Measurements from ENCODE around the gene LMBR1.
"Not testable (repeated sequence)": the region's sequence is repeated elsewhere in the genome, so short reads cannot be mapped to it uniquely, and the experiment has no call there.

The LMBR1 gene, protein sequence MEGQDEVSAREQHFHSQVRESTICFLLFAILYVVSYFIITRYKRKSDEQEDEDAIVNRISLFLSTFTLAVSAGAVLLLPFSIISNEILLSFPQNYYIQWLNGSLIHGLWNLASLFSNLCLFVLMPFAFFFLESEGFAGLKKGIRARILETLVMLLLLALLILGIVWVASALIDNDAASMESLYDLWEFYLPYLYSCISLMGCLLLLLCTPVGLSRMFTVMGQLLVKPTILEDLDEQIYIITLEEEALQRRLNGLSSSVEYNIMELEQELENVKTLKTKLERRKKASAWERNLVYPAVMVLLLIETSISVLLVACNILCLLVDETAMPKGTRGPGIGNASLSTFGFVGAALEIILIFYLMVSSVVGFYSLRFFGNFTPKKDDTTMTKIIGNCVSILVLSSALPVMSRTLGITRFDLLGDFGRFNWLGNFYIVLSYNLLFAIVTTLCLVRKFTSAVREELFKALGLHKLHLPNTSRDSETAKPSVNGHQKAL

DNA sequence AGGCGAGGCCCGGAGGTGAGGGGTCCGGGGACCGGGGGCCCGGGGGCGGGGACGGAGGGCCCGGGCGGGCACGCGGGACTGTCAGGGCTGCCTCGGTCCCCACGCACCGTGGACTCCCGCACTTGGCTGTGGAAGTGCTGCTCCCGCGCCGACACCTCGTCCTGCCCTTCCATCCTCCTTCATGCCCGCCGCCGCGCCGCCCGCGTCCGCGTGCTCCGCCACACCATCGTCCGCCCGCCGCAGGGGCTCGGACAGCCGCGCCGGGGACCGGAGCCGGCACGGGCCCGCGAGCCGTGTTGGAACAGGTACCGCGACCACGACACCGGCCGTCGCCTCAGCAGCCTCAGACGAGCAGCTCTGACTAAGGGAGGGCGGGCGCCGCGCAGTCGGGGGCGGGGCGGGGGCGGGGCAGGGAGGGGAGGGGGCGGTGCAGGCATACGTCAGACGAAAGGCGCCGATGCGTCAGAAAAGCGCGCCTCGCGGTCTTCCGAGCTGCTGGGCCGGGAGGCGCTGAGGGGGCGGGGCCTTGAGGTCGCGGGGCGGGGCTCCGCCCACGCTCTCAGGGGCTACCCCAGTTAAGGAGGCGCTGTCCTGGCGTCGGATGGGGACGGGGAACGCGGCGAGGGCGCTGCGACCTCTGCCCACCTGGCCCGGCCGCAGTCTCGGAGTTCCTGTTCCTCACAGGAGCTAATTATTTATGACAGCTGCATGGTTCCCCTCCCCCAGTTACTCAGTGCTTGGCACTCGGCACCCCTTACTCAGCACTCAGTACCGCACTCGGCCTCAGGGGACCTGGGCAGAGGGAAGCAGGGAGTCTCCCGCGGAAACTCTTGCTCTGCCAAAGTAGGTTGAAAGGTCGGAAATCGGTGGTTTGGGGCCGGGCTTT, at the start of gene LMBR1:
Gene LMBR1, minus strand, starts transcription at position 363 of the 886 bp plus-strand sequence. Its CDS starts 190 bp downstream, at position 173.
- DNase-seq (ENCODE audit: low read depth, low spot score): peak; percentile 96

DNA sequence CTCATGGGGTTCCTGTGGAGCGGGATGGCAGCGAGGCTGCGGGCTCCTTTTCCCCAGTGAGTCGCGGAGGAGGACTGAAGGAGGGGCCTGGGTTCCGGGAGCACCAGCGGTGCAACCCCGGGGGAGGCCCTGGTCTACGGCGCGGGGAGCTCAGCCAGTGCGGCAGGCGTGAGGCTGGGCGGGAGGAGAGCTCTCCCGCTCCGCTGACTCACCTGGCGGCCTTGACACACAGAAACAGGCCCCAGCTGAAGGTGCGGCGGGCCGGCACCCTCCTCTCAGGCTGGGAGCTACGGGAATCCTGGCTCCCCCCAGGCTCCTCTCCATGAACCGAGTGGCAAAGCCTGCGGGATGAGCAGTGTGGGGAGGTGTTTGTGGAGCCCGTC, 49.7 kb upstream of the LMBR1 start:
- DNase-seq (ENCODE audit: low read depth, low spot score): peak; percentile 71

DNA sequence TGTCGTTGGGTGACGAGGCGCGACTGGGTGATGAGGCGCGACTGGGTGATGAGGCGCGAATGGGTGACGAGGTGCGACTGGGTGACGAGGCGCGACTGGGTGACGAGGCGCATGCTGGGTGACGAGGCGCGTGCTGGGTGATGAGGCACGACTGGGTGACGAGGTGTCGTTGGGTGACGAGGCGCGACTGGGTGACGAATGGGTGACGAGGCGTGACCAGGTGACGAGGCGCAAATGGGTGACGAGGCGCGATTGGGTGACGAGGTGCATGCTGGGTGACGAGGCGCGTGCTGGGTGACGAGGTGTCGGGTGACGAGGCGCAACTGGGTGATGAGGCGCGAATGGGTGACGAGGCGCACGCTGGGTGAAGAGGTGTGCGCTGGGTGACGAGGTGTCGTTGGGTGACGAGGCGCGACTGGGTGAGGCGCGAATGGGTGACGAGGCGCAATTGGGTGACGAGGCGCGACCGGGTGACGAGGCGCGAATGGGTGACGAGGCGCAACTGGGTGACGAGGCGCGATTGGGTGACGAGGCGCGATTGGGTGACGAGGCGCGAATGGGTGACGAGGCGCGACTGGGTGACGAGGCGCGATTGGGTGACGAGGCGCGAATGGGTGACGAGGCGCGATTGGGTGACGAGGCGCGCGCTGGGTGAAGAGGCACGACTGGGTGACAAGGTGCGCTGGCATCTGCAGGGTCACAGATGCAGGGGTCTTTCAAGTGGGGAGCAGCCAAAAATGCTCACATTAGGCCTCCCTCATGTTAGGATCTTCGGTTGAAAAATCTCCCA, 48.6 kb upstream of the LMBR1 start:
- no peak for DNase-seq (ENCODE audit: low read depth, low spot score)

DNA sequence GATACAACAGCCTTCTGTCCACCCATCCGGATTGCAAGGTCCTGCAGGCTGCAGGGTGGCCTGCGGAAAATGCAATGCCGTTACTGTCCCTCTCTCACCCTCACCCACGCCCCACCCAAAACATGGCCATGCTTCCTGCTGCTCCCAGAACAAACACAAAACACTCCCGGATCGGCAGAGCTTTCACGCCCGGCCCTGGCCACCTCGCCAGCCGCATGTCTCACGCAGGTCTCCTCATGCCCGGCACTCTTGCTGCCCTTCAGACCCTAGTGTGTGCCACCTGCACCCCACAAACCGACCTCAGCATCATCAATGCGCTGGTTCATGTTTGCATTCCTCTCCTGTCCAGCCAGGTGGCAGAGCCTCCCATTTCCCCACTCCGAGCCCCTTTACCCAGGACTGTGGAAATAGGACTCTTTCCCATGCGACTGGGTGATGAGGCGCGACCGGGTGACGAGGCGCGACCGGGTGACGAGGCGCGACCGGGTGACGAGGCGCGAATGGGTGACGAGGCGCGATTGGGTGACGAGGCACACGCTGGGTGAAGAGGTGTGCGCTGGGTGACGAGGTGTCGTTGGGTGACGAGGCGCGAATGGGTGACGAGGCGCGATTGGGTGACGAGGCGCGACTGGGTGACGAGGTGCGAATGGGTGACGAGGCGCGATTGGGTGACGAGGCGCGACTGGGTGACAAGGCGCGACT, 47.6 kb upstream of the LMBR1 start:
- no peak for DNase-seq (ENCODE audit: low read depth, low spot score)

DNA sequence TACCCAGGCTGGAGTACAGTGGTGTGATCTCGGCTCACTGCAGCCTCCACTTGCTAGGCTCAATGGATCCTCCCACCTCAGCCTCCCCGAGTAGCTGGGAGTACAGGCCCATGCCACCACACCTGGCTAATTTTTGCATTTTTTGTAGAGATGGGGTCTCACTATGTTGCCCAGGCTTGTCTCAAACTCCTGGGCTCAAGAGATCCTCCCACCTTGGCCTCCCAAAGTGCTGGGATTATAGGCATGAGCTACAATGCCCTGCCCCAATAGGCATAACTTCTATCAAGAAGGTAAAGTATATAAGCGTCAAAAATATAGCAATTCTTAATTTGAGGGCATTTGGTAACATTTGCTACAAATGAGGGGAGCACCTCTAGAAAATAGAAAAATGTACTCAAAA, 43.8 kb upstream of the LMBR1 start:
- DNase-seq (ENCODE audit: low read depth, low spot score): not testable (repeated sequence)

DNA sequence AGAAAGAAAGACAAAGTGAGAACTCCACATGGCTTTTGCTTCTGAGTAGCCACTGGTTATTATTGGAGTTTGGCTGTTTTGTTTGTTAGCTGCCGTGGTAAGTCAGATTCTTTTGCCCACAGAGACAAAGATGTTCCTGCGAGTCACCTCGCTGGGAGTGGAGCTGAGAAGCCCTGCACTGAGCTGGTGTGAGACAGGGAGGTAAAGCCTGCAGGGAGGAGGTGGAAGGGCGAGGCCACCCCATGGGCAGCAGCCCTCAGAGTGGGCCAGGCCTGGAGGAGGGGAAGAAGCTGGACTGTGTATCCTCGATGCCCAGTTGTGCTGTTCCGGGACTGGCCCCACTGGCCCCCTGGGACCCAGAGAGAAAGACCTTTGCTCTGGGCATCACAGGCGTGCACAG, 42.3 kb upstream of the LMBR1 start:
- no peak for DNase-seq (ENCODE audit: low read depth, low spot score)

- DNase-seq (ENCODE audit: low read depth, low spot score): no peak
Measured at GRCh38 chr7:156932006-156932405, 39.0 kb upstream of the LMBR1 start.

GRCh38 chr7:156929789-156930539, 37.0 kb upstream of the LMBR1 start:
- DNase-seq (ENCODE audit: low read depth, low spot score): no peak

DNA sequence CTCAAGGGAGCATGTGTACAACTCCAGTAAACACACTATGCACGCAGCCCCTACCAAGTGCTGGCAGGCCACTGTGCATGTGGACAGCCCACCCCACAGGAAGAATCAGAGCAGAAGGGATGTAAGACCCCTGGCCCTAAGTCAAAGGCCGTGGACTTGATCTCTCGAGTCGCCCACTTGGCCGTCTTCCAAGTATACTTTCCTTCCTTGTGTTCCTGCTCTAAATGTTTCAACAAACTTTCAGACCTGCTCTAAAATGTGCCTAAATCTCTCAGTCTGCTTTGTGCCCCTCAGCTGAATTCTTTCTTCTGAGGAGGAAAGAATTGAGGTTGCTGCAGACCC, 35.4 kb upstream of the LMBR1 start:
- no peak for DNase-seq (ENCODE audit: low read depth, low spot score)

DNA sequence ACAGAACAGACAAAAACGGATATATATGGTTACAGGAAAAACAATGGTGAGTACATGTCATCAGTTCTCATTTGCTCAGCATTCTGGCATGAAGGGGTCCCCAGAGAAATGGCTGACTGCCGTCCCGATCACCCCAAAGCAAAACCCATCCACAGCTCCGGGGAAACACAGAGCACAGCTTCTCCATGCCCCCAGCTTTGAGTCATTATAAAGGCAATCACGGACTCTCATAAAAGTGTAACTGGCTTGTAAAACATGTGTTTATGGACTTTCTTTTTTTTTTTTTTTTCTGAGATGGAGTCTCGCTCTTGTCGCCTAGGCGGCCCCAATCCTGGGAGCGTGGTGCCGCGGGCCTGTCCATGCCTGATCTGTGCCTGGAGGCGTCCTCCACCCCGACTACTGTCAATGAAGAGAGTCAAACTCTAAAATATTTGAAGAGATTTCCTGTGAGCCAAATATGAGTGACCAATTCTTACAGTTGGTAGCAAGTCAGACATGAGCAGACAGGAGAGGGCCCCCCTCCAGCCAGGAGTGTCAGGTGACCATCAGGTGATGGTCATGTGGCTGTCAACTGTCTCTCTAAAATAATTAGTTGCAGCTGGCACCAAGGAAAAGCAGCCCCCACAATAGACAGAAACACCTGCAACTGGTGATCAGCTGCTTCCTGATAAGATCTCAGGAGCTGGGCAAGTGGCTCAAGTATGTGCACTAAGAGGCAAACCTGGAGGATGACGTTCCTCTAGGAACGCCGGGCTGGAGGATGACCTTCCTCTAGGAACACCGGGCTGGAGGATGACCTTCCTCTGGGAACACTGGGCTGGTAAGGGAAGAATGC, 34.8 kb upstream of the LMBR1 start:
- DNase-seq (ENCODE audit: low read depth, low spot score): no peak

DNA sequence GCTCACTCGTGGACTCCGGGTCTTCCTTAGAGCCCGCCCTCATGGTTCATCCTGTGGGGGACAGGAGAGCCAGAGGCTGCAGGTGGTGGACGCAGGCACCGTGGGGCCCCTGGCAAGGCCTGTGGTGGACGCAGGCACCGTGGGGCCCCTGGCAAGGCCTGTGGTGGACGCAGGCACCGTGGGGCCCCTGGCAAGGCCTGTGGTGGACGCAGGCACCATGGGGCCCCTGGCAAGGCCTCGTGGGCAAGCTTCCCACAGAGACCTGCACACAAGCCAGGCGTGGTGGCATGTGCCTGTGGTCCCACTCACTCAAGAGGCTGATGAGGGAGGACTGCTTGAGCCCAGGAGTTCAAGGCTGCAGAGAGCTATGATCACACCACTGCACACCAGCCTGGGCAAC, 32.8 kb upstream of the LMBR1 start:
- not testable (repeated sequence) for DNase-seq (ENCODE audit: low read depth, low spot score)

- DNase-seq (ENCODE audit: low read depth, low spot score): not testable (repeated sequence)
Measured at GRCh38 chr7:156922304-156922703, 29.3 kb upstream of the LMBR1 start.

DNA sequence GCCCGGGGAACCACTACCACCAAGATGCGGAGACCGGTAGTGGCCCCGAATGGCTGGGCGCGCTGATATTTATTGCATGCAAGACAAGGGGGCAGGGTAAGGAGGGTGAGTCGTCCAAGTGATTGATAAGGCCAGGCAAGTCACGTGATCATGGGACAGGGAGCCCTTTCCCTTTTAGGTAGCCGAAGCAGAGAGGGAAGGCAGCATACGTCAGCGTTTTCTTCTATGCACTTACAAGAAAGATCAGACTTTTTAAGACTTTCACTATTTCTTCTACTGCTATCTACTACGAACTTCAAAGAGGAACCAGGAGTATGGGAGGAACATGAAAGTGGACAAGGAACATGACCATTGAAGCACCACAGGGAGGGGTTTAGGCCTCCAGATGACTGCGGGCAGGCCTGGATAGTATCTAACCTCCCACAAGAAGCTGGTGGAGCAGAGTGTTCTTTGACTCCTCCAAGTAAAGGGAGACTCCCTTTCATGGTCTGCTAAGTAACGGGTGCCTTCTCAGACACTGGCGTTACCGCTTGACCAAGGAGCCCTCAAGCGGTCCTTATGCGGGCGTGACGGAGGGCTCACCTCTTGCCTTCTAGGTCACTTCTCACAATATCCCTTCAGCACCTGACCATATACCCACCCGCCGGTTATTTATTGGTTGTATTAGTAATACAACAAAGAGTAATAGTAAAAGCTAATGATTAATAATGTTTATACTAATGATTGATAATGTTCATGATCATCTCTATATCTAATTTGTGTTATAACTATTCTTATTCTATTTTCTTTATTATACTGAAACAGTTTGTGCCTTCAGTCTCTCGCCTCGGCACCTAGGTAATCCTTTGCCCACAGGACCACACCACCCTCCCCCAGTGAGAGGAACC, 27.7 kb upstream of the LMBR1 start:
- not testable (repeated sequence) for DNase-seq (ENCODE audit: low read depth, low spot score)

GRCh38 chr7:156920076-156920475, 27.1 kb upstream of the LMBR1 start:
- no peak for DNase-seq (ENCODE audit: low read depth, low spot score)

DNA sequence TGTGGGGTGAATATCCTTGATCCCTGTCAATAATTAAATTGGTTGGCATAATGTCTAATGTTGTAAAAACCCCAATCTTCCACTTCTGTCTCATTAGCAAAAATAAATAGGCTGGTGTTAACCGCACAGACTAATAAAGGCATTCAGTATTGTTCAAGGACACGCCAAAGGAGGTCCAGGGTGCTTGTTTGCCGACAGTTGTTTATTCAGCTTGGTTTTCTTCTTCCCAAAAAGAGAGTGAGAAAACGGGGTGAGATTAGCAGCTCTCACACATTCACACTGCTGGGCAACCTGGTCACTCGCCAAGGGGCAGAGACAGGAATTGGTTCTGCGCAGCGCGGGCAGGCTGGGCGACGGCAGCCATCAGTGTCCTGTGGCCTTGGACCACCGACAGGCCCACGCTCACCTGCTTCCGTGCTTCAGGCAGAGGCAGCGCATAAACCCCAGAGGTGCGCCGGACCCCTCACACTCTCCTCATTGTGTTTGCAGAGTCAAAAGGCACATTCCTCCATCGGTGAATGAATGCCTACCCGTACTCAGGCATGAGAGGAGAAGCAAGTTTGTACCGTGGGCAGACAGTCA, 26.2 kb upstream of the LMBR1 start:
- DNase-seq (ENCODE audit: low read depth, low spot score): no peak

DNA sequence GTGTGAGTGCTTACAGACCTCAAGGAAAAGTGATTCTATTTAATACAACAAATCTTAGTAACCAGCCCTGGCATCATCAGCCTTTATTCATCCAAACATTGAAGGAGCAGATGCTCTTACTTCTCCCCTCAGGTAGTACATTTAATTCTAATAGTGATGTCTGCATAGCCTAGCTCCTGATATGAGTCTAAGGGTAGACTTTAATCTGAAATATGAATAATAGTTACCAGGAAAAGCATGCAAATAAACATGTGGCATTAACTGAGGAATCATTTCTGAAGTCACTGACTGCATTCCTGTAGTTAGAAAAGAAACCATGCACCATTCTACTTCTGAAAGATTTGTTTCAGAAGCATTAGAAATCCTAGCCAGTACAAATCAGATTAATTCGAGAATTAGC, 25.7 kb upstream of the LMBR1 start:
- no peak for DNase-seq (ENCODE audit: low read depth, low spot score)

DNA sequence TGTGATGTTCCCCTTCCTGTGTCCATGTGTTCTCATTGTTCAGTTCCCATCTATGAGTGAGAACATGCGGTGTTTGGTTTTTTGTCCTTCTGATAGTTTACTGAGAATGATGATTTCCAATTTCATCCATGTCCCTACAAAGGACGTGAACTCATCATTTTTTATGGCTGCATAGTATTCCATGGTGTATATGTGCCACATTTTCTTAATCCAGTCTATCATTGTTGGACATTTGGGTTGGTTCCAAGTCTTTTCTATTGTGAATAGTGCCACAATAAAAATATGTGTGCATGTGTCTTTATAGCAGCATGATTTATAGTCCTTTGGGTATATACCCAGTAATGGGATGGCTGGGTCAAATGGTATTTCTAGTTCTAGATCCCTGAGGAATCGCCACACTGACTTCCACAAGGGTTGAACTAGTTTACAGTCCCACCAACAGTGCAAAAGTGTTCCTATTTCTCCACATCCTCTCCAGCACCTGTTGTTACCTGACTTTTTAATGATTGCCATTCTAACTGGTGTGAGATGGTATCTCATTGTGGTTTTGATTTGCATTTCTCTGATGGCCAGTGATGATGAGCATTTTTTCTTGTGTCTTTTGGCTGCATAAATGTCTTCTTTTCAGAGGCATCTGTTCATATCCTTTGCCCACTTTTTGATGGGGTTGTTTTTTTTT, 16.7 kb upstream of the LMBR1 start:
- DNase-seq (ENCODE audit: low read depth, low spot score): not testable (repeated sequence)

GRCh38 chr7:156907656-156908055, 14.7 kb upstream of the LMBR1 start:
- DNase-seq (ENCODE audit: low read depth, low spot score): no peak

Data from ELF-1 (cell line).